ENCODE results near the gene ZNF808.
A peak's percentile ranks its signal among the peaks of the same experiment; 100 is the strongest.

- TF ChIP-seq CEBPB (tag; IDR thresholded peaks at IDR 0.05) = peak; percentile 31; the same call in 1 of the 2 replicates
- TF ChIP-seq CTCF (IDR thresholded peaks at IDR 0.05 in 2 of 3, conservative IDR thresholded peaks at IDR 0.05 in 1 of 3; ENCODE audit: insufficient read depth in 2 of 3, low read depth in 1 of 3, low read length in 3 of 3) = no peak
- no peak for TF ChIP-seq SMAD4 (CRISPR knock-in tag; conservative IDR thresholded peaks at IDR 0.05)
- no peak for TF ChIP-seq E4F1 (CRISPR knock-in tag; IDR thresholded peaks at IDR 0.05; ENCODE audit: borderline replicate concordance)
- TF ChIP-seq CBX5 (IDR thresholded peaks at IDR 0.05; ENCODE audit: borderline replicate concordance, low read depth) = no peak
- no peak for TF ChIP-seq CREB1 (IDR thresholded peaks at IDR 0.05)
- no peak for TF ChIP-seq CREB1 (CRISPR knock-in tag; IDR thresholded peaks at IDR 0.05)
- TF ChIP-seq FOXK1 (CRISPR knock-in tag; IDR thresholded peaks at IDR 0.05; ENCODE audit: borderline replicate concordance) = no peak
- TF ChIP-seq HINFP (tag; conservative IDR thresholded peaks at IDR 0.05; ENCODE audit: low read depth) = no peak
- TF ChIP-seq TAF1 (IDR thresholded peaks at IDR 0.05; ENCODE audit: control insufficient read depth, extremely low read depth, insufficient read depth, low read length, severe bottlenecking) = no peak
- no peak for TF ChIP-seq ZNF282 (CRISPR knock-in tag; IDR thresholded peaks at IDR 0.05)
These were observed 26.9 kb downstream of the ZNF808 start for GRCh38 chr19:52554216-52554971.
